Glomerular visceral epithelial cell (primary cell): ENCODE results near the gene NEURL4.
A peak's percentile ranks its signal among the peaks of the same experiment; 100 is the strongest.

ENCODE experiments used
- DNase-seq: peaks from one replicate; pipeline ENCODE4 v3.0.0-alpha.2; 2016; ENCODE audit errors: extremely low spot score

NEURL4 gene

GRCh38 chr17:7323731-7324437 lies 5.3 kb downstream of the NEURL4 start:
- DNase-seq, result no peak

DNA sequence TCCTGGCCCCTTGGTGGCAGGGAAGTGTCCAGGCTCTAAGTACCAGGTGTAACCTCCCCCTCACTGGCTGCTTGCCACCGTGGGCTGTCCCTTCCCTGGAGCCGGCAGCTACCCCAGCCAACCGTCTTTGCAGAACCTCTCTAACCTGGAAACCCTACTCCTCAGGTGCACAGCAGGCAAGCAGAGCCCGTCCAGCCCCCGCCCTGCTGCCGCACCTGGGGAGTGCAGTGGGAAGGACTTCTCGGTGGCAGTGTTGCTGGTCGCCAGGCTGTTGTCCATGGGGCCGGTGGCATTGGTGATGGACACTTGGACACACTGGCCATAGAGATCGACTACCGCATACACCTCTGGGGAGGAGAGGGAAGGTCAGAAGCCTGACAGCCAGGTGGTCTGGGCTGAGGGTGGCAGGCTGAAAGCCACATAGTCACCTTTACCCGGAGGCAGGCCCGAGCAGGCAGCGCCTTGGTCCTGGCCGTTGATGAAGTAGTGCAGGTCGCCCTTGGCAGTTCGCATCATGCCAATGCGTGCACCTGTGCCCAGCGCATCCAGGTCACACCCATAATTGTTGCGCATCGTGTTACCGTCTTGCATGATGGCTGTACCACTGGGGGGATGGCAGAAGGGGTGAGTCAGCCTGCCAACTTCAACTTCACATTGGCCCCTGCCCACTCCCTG lies 6.5 kb downstream of the NEURL4 start:
- no peak for DNase-seq

DNA sequence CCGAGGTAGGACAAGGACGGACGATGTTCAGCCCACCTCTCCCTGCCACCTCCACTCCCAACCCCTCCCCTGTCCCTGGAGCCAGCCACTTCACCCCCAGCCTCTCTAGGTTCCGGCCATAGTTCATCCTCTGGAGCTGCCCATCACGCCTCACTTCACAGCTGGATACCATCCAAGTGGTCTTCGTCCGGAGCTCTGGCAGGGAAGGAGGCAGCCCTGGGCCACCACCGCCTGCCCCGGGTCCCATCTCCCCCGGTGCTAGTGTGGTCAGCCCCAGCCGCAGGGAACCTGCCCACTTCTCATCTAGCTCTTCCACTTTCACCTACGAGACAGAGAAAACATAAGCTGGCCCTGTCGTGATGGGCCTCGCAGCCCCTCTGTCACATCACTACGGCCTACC lies 7.7 kb downstream of the NEURL4 start:
- no peak for DNase-seq

DNA sequence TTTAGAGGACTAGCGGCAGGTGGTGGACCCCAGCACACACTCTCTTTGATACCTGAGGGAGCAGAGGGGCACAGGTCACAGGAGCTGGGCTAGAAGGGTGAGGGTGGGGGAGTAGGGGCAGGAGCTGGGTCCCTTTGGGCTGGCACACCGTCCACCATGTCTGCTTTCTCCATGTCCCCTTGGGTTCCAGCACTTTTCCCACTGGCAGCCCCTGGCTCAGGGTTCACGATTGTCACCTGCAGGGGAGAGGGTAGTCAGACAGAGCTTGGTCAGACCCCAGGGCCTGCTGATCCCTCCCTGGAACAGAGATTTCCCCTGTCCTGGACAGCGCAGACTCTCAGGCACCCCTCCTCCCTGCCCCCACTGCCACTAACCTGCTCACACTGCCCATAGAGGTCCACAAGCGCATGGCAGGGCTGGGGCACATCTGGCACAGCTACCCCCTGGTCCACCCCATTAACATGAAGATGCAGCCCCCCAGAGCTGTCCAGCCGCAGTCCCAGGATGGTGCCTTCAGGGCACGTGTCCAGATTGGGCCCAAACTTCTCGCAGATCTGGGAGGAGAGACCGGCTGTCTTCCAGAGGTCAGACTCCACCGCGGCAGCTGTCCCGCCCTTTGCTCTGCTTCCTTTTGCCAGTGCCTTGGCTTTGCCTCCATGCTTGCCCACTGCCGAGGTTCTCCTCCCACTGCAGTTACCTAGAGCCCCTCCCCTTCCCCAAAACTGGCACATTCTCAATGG lies 10.8 kb downstream of the NEURL4 start:
- DNase-seq, result no peak

- no peak for DNase-seq
These were observed 11.9 kb downstream of the NEURL4 start for GRCh38 chr17:7317161-7317803.

GRCh38 chr17:7315570-7316235 lies 13.4 kb downstream of the NEURL4 start:
- no peak for DNase-seq

- peak; percentile 85 for DNase-seq
These were observed 14.2 kb downstream of the NEURL4 start, which contains the start of gene GPS2 for GRCh38 chr17:7314719-7315569. Gene GPS2, minus strand, starts transcription at chr17:7315360. Its CDS starts 308 bp downstream, at chr17:7315052.

- DNase-seq, result no peak
These were observed 15.0 kb downstream of the NEURL4 start for GRCh38 chr17:7313890-7314718.

DNA sequence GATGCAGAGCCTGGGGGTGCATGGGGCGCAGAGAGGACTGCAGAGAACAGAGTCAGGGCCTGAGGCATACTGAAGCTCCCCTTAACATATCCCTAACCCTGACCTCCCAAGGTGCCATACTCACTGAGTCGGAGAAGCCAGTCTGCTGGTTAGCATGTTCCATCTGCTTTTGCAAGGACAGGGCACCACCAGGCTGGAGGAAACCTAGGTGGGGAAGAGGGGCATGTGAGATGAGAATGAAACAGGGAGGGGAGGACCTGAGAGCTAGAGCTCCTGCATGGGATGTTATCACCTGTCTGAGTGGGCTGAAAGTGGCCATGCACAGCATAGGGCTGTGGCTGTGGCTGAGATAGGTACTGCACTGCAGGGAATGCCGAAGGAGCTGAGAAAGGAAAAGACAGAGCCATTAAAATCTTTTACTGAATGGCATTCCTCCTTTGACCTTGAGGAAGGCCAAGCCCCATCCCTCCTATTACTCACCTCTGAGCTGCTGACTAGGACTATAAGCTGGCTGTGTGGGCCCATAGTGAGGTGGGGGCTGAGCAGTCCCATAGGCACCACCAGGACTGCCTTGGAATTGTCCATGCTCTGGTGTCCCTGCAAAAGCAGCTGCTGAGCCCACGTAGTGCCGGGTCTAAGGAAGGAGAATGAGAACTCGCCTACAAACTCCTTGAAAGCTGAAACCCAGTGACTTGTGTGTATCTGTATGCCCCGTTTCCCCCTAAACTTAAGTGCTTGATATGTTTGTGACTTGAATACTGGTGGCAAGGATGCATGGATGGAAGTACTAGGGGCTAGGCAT lies 15.8 kb downstream of the NEURL4 start:
- DNase-seq, result peak; percentile 30

DNA sequence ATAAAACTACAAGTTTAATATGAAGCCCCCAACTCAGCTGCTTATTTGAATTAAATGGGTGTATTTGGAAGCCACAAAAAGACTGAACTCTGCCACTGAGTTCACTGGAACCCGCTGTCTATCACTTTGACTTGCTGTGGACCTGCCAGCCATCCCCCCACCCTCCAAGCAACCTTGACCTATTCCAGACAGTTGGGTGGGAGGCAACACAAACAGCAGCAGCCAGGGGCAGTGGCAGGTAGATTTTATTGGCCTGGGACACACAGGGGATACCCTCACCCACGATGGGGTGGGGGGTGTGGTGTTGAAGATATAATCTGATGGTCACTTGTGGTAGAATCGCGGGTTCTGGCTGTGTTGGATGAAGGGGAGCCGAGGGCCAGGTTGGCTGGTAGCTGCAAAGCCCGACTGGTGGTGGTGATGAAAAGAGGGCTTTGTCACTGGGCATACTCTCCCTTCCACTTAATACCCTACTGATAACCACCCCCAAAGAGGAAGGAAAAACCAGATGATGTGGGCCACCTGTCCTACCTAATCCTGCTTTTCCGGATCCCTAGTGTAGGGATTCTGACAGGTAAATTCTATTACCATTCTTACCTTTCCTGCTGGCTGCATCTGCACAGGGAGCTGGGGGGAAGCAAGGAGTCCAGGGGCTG lies 16.6 kb downstream of the NEURL4 start:
- DNase-seq, result no peak

- no peak for DNase-seq
These were observed 17.9 kb downstream of the NEURL4 start for GRCh38 chr17:7311110-7311705.

- DNase-seq, result no peak
These were observed 19.5 kb downstream of the NEURL4 start for GRCh38 chr17:7309628-7310027.

DNA sequence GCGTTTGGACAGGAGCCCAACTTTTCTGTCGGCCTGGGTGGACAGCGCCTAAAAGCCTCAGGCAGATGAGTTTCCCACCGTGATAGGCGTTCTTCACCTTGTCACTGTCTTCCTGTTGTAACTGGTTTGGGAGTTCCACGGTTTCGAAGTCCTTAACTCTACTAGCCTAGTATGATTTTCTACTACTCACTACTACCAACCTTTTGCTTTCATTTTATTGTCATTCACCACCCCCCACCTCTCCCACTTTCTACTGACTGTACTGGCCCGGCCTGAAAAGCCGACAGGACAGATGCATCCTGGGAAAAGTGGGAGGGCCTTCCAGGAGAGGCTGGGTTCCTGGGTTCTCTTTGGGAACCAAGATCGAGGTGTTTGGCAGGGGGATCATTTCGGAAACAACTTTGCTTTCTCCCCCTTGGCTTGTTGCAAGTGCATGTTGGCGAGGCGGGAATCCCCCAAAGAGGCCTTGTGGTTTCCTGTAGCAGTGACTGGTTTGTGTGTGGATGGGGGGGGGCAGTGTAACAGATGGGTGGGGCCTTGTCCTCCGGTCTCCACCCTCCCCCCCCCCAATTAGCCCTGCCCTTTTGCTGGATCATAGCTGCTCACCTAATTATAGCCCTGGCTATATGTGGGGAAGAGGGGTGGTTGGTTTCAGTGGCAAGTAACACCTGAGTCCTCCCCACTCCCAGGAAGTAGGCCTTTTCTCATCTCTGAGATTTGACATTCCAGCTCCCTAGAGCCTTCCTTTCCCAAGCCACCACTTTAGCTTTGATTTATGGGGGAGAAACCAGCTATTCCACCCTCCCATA lies 20.3 kb downstream of the NEURL4 start:
- DNase-seq, result peak; percentile 82

GRCh38 chr17:7307686-7308624 lies 21.2 kb downstream of the NEURL4 start:
- DNase-seq, result peak; percentile 32

- peak; percentile 100 for DNase-seq
These were observed 22.0 kb downstream of the NEURL4 start, which contains the start of gene EIF5A for GRCh38 chr17:7306911-7307685. Gene EIF5A, plus strand, starts transcription at chr17:7307628. Its CDS starts 2,008 bp downstream, at chr17:7309636.
